NCI-H1105 treated with DMSO at 0.1 percent for 48 hours (cell line): Measurements from ENCODE around the gene DCTPP1.
A peak's percentile ranks its signal among the peaks of the same experiment; 100 is the strongest.

Experiments
- DNase-seq: peaks from one replicate; lab custom pipeline; 2025; lab: John Stamatoyannopoulos, UW

The DCTPP1 gene

DNA sequence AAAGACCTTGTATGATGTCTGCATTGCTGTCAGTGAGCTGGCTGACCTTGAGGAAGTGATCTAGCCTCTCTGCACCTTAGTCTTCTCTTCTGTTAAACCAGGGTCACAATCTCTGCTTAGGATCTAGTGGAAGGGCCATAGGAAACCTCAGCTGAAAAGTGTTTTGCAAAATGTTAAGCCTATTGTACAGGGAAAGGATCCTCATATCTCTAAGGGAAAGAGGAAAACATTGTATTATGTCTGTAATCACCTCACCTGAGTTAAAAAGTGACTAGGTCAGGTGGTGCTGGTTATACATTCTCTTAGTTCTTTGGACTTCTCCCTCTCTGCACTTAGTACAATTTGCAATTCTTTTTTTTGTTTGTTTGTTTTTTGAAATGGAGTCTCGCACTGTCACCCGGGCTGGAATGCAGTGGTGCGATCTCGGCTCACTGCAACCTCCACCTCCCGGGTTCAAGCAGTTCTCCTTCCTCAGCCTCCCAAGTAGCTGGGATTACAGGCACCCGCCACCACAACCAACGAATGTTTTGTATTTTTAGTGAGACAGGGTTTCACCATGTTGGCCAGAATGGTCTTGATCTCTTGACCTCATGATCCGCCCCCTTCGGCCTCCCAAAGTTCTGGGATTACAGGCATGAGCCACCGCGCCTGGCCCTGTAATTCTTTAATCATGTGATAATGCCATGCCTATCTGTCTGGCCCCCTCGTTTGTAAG is 17.8 kb upstream of the DCTPP1 start:
- DNase-seq, result no peak

DNA sequence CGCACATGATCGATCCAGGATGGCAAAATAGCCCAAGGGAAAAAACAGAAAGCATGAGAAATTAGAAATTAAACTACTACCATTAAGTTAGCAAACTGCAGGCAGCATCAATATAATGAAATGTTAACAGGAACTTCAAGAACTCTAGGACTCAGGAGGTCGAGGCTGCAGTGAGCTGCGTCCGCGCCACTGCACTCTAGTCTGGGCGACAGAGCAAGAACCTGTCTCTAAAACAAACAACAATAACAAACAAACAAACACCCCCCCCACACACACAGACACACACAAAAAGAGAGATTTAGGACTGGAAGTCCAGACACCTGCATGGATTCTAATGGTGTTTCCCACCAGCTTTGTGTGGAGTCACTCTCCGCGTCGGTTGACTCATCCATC is 16.4 kb upstream of the DCTPP1 start:
- no peak for DNase-seq

DNA sequence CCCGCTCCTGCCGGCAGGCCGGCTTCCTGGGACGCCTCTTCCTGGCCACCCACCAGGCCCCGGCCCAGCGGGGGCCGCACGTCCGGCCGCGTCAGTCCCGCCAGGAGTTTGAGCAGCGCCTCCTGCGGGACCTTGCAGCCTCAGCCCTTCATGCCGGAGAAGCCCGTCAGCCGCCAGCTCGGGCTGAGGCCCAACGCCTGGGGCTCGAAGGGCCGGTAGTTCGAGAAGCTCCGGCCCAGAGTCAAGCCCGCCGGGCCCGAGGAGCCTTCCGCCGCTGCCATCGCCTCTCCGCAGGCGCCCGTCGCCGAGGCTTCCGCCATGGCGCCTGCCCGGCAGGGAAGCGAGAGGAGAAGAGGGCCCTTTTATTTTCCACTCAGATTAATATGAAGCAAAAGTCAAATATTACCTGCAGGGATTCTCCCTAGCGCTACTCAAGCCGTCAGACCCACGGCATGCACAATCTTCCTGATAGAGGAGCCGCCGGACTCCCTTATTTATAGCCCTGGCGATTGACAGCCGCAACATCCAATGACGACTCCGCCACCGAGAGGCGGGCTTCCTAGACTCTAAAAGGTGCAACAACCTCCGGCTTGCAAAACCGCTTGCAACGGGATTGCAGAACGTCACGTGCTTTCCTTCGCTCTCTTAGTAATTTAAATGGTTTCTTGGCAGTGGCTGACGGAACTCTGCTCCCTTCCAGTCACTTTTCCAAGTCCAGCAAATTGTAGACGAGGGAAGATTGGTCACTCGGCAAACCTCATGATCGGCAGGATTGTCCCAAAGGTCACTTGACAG is 15.8 kb upstream of the DCTPP1 start, which contains the start of gene SEPHS2:
Gene SEPHS2, minus strand, starts transcription at position 467 of the 795 bp plus-strand sequence. Its CDS starts 147 bp downstream, at position 320.
- DNase-seq, result peak; percentile 91

DNA sequence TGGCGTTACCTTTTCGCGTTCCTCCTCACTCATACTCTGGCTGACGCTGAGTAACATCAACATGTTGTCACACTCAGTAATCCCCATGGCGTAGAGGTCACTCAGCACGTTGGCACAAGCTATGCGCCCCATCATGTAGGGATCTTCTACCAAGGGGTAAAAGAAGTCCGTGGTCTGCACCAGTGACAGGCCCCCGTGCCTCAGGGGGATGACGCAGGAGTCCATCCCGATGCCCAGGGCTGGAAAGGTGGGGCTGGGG is 15.2 kb upstream of the DCTPP1 start:
- no peak for DNase-seq

DNA sequence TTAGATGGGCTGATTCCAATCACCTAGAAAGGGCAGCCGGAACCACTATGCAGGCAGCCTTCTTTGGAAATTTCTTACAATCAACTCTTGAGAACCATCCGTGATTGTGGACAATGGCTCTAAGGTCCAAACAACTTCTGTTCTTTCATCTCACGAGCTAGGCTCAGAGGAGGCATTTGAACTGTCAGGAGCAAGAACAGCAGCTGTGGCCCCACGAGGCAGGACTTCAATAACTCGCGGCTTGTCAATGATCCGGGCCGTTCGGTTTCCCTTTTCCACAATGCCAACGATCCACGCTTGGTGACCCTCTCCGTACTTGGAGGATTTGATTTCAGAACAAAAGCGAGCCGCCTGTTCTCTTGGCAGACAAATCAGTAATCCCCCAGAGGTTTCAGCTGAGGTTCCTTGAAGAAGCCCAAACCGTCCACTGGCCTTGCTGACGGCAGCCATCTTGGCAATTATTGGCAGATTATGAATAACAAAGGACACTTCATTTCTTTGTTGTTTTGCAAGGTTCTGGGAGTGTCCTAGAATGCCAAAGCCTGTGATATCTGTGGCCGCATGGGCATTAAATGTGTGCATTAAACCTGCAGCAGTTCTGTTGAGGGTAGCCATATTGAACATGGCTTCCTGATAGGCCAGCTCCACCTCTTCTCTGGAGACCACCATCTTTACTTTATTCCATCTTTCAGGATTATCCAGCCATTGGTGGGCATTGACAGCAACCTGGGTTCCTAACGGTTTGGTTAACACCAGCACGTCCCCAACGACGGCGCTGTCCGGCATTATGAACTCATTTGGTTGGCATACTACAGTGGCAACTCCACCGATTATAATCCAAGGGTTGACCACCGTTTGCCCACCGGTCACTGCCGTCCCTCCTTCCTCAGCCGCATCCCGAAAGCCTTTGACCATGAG is 14.7 kb upstream of the DCTPP1 start:
- DNase-seq, result no peak

DNA sequence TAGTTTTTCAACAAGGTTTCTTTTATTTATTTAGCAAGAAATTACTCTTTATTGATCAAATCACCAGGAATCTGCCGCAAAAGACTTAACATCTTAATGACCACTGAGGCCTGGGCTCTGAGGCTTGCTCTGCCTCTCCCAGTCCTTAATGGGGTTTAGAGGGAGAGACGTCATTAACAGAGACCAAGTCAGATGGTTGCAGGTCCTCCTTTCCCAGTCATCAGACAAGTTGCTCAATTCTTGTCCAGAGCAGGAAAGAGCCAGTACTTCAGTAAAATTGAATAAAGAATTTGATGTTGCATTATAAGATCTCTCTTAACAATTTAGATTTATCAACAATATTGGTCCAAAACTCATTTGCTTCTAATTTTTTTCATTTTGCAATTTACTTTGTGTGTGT is 13.8 kb upstream of the DCTPP1 start:
- no peak for DNase-seq

DNA sequence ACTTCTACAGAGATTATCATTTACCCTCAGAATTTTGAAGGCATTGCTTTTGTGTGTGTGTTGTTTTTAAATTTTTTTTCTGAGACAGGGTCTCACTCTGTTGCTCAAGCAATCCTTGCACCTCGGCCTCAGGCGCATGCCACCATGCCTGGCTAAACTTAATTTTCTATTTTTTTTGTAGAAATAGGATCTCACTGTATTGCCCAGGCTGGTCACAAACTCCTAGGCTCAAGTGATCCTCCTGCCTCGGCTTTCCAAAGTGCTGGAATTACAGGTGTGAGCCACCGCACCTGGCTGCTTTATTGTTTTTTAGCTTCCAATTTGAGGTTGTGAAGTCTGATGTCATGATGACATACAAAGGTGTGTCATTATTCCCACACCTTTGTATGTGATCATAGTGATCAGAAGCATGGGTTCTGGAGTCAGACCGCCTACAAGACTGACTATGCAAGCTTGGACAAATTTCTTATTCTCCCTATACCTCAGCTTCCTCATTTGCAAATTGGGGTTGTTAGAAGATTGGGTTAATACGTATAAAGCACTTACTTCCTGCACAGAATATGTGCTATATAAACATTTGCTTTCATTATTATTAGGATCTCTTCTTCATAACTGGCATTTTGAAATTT is 10.0 kb upstream of the DCTPP1 start:
- no peak for DNase-seq

DNA sequence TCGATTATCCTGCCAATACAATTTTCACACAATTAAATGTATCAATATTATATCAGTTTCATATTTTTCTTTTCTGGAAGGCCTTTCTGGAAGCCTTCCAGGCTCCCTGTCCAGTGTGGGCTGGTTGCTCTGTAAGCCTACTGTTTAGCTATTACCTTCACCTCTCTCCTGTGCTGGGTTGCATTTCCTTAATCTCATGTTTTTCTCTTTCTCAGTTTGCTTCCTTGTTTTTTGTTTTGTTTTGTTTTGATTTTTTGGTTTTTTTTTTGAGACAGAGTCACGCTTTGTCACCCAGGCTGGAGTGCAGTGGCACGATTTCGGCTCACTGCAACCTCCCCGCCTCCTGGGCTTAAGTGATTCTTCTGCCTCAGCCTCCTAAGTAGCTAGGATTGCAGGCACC is 9.0 kb upstream of the DCTPP1 start:
- no peak for DNase-seq

DNA sequence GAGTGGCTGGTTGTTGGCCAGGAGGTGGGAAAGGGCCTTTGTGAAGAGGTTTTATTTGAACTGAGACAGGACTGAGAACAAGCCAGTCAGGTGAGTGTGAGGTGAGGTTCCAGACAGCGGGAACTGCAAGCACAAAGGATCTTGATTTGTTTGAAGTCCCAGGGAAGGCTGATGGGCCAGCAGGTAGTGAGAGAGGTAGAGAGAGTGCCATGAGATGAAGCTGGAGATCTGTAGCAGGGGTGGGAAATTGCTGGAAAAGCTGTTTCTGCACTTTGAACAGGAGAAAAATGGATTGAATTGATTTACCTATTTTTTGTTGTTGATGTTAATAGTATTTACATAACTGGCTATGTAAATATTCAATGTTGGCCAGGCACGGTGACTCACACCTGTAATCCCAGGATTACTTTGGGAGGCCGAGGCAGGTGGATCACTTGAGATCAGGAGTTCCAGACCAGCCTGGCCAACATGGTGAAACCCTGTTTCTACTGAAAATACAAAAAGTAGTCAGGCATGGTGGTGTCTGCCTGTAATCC is 7.7 kb upstream of the DCTPP1 start:
- DNase-seq, result peak; percentile 1

DNA sequence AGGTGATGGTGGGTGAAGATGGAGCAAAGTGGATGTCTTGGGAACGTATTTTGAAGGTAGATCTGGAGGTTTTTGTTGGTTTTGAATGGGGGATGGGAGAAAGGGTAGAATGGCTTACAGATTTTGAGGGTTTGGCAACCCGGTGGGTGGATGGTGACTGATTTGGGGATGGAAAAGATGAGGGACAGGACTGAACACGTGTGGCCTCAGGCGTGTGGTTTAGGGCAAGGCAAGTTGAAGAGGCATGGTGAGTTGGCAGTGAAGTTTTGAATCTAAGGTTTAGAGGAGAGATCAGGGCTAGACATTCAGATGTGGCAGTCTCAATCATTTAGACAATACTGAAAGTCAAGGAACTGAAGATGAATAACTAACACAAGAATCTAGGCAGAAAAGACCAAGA is 5.0 kb upstream of the DCTPP1 start:
- no peak for DNase-seq

DNA sequence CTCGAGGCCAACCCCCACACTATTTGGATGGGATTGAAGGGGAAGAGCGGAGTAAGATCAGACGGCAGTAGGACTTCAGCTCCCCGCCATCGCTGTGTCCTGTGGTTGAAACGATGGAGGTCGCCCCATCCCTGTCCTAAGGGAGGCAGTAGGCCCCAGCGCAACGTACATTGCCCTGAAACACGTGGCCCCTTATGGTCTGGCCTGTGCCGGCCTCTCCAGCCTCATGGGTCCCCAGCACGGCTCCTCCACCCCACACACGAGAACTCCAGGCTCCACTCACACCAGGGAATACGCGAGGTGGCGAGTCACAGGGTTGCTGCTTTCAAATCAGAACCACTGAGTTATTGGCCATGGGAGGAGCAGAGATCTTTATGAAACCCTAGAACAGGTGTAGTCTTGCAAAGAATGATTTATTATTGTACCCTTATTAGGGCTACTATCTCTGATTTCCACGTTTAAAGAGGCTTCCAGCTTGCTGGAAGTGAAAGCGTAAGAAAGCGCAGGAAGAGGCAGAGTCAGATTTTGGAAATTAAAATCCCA is 669 bp upstream of the DCTPP1 start:
- no peak for DNase-seq

DNA sequence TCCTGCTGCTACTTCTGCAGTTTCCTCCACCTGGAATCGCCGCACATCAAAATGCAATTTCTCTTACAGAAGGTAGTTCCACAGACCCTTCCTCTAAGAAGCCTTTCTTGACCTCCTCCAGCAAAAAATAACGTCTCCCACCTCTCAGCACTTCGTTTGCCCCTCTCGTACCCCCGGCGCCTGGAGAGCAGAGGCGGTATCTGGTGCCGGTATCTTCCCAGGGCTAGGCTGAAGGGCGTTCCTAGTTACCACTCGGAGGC is 482 bp downstream of the DCTPP1 start:
- no peak for DNase-seq

DNA sequence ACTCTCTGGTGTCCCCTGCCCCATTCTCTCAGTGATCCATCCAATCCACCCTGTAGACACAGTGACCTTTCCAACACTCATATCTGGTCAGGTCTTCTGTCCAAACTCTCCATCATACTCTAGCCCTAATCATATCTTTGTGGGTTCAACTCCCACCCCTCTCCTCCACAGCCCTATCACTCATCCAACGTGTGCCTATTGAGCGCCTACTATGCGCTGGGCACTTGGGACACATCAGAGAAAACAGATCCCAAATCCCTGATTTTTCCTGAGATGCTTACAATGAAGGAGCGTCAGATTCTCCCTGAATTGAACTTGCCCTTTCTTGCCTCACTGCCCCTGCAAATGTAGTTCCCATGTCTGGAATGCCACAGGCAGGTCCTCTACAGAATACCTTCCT is 1.8 kb downstream of the DCTPP1 start:
- DNase-seq, result no peak

DNA sequence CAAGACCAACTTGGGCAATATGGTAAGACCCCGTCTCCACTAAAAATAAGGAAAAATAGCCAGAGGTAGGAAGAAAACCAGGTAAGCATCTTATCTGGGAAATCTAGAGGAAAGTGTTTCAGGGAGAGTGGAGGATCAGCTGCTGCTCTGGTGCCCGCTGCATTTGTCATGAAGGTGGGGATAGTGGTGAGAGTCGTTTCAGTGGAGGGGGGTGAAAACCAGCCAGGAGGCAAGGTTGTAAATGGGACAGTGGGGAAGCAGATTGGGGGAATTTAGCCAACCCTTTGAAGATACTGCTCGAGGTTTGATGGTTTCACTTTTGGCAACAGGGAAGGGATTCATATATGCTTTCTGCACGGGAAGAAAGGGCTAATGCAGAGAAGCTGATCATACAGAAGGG is 8.8 kb downstream of the DCTPP1 start:
- no peak for DNase-seq

DNA sequence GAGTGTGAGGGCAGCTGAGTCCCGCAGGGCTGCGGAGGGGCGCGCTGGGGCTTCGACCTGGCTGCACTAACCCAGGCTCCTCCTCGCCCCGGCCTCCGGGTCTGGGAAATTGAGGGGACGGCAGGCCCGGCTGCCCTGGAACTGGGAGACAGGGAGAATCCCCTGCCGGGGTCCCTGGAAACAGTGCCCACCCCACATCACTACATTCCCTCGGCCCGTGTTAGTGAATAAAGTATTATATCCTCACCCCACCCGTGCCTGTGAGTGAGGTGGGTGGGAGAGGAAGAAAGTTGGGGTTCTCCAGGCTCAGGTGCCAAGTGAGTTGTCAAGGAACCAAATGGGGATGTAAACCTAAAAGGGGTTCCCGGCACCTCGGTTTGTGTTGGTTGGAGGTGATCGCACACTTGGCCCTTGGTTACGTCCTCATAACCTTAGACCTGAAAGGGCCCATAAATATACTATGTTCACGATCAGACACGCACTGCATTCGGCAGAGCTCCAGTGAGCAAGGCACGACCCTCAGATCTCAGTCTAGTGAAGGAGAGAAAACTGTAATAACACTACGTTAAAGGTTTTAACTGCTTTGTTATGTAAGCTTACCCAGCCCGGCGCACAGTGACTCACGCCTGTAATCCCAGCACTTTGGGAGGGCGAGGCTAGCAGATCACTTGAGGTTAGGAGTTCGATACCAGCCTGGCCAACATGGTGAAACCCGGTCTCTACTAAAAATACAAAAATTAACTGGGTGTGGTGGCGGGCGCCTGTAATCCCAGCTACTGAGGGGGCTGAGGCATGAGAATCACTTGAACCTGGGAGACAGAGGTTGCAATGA is 11.3 kb downstream of the DCTPP1 start:
- DNase-seq, result no peak

DNA sequence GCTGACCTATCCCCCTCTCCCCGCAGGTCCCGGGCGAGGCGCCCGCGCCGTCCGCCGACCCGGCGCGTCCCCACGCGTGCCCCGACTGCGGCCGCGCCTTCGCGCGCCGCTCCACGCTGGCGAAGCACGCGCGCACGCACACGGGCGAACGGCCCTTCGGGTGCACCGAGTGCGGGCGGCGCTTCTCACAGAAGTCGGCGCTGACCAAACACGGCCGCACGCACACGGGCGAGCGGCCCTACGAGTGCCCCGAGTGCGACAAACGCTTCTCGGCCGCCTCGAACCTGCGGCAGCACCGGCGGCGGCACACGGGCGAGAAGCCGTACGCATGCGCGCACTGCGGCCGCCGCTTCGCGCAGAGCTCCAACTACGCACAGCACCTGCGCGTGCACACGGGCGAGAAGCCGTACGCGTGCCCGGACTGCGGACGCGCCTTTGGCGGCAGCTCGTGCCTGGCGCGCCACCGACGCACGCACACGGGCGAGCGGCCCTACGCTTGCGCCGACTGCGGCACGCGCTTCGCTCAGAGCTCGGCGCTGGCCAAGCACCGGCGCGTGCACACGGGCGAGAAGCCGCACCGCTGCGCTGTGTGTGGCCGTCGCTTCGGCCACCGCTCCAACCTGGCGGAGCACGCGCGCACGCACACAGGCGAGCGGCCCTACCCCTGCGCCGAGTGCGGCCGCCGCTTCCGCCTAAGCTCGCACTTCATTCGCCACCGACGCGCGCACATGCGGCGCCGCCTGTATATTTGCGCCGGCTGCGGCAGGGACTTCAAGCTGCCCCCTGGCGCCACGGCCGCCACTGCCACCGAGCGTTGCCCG is 12.1 kb downstream of the DCTPP1 start:
- DNase-seq, result peak; percentile 92

DNA sequence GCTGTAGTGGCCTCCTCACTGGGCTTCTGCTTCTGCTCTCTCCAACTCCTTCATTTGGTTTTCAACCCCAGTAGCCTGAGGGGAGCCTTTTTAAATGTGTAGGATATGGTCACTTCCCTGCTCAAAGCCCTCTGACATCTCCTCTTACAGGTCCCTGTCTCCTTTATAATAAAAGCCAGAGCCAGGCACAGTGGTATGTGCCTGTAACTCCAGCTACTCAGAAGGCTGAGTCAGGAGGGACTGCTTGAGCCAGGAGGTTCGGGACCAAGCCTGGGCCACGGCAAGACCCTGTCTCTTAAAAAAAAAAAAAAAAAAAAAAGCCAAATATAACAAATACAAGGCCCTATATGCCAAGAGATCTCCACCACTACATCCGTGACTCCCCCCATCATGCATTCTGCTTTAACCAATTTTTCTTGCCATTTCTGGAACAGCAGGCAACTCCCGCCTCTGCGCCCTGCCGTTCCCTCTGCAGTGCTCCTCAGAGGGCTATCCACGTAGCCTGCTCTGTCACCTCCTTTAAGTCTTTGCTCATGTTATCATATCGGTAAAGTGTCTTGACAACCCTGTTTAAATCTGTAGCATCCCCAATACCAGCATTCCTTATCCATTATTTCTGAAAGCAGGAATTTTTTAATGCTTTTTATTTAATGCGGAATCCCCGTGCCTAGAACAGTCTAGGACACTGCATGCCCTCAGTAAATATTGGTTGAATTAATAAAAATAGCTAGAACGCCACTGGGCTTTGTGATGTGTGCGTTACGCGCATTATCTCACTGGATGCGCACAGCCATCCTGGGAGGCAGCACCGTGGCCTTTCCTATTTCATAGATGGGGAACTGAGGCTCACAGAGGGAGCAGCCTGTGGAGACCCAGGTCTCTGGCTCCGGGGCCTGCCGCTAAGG is 13.0 kb downstream of the DCTPP1 start:
- peak; percentile 11 for DNase-seq

DNA sequence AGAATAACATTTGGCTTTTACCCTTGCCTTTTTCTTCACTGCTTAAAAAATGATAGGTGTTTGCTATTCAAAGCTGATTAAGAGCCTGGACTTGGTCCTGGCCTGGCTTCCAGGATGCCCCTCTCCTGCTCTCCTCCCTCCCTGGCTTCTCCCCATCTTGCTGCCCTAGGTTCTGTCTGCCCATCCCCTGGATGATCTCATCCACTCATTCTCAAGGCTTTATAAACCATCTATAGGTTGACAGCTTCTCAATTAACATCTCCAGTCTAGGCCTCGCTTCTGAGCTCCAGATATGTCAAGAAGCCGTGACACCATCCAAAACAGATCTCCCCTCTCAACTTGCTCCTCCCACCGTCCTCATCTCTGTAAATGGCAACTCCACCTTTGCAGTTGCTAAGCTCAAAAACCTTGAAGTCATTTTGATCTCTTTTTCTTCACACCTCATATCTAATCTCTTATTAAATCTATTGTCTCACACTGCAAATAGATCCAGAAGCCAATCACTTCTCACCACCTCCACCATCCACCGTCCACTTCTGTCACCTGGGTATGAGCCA is 13.7 kb downstream of the DCTPP1 start:
- no peak for DNase-seq

DNA sequence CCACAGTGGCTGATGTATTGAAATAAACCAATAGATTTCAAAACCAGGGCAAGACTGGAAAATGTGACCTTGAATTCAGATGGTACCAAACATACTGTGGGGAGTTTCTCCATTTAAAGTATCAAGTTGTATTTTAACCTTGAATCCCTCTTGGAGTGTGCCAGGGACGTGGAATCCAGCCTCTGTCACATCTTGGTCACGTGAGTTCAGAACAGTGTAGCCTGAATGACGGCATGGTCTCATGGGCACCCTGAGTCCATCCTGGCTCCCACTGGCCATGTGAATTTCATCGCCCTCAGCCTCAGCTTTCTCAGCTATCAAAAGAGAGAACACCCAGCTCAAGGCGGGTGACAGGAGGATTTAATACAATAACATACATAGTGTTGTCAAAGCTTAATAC is 15.7 kb downstream of the DCTPP1 start:
- DNase-seq, result no peak
